CMK (cell line): ENCODE measurements around the gene TNFAIP8L1.
"Not testable (repeated sequence)": the region's sequence is repeated elsewhere in the genome, so short reads cannot be mapped to it uniquely, and the experiment has no call there.

Source experiments
- DNase-seq: peaks from one replicate; pipeline ENCODE4 v3.0.0-alpha.2; 2010; ENCODE audit warnings: low read depth

Gene TNFAIP8L1

DNA sequence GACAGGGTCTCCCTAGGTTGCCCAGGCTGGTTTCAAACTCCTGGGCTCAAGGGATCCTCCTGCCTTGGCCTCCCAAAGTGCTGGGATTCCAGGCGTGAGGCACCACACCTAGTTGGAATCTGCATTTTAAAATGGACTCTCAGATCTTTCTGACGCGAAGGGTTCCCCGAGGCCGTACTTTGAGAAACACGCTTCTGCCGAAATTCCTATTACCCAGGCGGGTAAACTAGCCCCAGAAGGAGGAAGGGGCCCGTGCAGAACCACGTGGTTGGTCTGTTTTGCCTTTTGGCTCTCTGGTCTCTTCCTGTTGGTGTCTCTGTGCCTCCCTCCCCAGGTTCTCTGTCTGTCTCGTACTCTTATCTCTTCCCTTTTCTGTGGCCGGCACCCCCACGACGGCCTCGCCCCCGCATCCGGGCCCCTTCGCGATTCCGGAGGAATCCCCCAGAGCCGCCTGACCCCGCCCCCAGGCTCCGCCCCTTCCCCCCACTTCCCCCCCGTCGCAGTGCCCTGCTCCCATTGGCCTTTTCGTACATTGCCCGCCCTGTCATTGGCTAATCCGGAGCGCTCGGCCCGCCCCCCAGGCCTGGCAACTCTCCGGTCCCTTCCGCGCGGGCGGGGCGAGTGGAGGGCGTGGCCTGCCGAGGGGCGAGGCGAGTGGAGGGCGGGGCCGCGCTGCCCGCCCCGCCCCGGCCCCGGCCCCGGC lies at the start of gene TNFAIP8L1:
Gene TNFAIP8L1 (plus strand): TSS at position 689 of the 703 bp plus-strand sequence. CDS start 12,354 bp downstream, outside the sequence.
- peak; percentile 95 for DNase-seq

DNA sequence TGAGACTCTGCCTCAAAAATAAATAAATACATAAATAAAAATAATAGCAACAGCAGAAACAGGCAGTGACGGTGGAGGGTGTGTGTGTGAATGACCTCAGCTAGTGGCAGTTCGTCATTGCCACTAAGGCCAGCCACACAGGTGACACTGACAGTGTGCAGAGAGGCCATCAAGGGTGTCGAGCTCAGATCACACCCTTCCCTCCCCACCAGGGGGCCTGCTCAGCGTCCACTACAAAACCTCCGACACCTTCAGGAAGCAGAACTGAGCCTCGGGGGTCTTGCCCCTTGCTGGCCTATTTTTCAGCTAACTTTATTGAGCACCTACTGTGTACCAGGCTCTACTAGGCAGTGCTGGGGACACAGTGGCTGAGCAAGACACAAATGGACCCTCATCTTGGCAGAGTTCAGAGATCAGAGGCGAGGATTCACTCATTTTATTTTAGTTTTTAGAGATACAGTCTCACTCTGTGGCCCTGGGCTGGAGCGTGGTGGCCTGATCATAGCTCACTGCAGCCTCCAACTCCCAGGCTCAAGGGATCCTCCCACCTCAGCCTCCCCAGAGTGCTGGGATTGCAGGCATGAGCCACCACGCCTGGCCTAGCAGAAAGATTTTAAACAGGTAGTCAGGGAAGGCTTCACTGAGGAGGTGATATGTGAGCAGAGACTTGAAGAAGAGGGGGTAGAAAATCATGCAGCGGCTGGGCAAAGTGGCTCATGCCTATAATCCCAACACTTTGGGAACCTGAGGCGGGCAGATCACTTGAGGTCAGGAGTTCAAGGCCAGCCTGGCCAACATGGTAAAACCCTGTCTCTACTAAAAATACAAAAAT lies 49.5 kb upstream of the TNFAIP8L1 start:
- no peak for DNase-seq

DNA sequence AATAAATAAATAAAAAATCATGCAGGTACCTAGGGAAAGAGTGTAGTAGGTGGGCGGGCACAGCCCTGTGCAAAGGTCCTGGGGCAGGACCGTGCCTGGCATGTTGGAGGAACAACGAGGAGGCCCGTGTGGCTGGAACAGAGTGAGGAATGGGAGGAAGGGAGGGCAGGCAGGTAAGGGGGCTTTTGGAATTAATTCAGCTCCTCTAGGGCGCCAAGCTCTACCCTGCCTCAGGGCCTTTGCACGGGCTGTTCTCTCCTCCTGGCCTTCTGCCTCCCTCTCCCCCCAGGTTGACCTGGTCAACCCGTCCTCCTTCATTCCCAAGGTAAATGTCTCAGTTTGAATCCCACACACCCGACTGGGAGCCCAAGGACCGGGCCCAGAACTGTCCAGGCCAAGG lies 48.8 kb upstream of the TNFAIP8L1 start:
- DNase-seq: no peak

DNA sequence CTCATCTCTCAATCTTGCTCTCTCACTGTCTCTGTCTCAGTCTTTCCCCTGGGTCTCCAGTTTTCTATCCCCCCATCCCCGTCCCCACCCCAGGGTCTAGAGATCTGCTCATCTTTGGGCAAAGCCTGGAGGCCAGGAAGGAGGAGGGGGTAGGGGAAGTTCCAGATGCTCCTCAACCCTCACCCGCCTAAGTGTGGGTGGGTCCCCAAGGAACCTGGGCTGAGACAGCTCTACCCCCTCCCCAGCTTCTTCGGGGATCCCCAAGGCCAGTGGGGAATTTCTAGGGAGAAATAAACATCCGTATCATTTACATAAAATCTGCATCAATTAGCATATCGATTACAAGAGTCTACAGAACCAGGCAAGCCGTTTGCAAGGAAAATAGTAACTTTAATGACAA lies 48.0 kb upstream of the TNFAIP8L1 start:
- DNase-seq: no peak

DNA sequence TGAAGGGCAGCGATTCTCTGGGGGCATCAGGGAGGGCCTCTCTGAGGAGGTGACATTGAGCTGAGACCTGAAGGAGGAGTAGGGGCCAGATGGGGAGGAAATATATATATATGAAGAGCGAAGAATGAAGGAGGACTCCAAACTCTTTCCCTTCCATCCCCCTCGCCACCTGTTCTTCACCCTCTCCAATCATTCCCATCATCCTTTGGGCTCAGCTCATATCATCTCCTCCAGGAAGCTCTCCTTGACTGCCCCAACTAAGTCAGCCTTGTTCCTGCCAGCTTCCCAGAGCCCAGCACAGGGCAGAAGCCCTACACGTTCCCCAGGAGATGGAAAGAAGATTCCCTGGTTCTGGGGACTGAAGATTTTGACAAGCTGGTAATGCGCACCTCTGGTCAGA lies 46.9 kb upstream of the TNFAIP8L1 start:
- DNase-seq: no peak

DNA sequence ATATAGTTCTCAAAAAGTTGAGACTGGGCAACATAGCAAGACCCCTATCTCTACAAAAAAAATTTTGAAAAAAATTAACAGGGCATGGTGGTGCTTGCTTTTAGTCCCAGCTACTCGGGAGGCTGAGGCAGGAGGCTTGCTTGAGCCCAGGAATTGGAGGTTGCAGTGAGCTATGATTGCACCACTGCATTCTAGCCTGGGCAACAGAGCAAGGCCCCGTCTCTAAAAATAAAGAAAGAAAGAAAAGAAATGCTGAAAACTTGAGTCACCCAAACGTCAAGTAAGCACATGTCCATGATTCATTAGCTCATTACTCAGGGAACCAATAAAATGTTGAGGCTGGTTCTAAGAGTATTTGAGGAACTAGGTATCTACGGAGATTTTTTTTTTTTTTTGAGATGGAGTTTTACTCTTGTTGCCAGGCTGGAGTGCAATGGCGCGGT lies 45.9 kb upstream of the TNFAIP8L1 start:
- no peak for DNase-seq

DNA sequence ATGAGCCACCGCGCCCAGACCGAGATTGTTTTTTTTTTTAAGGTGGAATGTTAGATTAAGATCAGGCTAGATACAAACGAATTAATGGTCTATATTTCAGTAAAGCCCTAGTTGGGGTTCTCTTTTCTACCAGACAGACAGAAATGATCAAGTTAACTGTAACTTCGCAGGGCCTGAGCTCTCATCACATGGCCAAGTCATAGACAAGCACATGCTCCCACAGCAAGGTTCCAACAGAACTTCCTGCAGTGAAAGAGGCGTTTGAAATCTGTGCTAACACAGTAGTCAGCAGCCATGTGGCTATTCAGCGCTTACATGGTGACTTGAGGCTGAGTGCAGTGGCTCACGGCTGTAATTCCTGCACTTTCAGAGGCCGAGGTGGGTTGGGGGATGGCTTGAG lies 45.1 kb upstream of the TNFAIP8L1 start:
- DNase-seq: no peak

DNA sequence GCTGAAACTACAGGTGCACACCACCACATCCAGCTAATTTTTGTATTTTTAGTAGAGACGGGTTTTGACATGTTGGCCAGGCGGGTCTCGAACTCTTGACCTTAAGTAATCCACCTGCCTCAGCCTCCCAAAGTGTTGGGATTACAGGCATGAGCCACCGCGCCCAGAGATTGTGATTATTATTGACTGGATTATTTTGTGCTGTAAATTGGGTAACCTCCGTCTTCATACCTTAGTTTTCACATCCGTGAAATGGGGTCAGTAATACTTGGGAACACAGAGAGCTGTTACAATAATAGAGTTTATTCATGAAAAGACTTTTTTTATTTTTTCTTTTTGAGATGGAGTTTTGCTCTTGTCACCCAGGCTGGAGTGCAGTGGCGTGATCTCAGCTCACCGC lies 44.2 kb upstream of the TNFAIP8L1 start:
- DNase-seq: not testable (repeated sequence)

DNA sequence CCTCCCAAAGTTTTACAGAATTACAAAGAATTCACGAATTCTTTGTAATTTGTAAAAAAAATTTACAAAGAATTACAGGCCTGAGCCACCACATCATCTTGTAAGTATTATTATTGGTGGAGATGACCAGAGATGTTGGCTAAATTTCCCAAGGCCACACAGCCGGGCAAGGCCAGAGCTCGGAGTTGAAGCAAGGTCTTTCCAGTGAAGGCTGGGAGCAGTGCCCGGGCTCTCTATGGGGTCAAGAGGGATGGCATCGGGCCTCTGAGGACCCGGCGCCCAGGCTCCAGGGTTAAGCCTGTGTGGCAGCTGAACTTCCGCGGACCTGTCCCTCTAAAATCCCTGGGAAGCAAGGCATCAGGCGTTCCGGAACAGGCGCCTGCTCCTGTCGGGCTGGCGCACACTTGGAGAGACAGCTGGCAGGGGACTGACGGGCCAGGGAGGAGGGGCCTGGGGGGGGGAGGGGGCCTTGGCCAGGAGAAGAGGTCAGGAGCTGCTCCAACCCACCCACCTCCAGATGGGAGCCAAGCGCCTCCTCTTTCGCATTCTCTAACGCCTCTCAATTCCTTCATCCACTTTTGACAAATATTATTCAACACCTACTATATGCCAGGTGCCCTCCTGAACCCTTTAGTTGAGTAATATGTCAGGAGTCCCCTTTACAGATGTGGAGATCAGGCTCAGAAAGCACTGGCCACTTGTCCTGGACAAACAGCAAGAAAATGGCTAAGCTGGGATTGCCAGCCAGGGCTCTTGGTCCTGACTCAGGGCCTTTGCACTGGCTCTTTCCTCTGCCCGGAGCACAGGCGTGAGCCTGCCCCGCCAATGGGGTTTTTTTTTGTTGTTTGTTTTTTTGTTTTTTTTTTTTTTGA lies 43.0 kb upstream of the TNFAIP8L1 start:
- no peak for DNase-seq

DNA sequence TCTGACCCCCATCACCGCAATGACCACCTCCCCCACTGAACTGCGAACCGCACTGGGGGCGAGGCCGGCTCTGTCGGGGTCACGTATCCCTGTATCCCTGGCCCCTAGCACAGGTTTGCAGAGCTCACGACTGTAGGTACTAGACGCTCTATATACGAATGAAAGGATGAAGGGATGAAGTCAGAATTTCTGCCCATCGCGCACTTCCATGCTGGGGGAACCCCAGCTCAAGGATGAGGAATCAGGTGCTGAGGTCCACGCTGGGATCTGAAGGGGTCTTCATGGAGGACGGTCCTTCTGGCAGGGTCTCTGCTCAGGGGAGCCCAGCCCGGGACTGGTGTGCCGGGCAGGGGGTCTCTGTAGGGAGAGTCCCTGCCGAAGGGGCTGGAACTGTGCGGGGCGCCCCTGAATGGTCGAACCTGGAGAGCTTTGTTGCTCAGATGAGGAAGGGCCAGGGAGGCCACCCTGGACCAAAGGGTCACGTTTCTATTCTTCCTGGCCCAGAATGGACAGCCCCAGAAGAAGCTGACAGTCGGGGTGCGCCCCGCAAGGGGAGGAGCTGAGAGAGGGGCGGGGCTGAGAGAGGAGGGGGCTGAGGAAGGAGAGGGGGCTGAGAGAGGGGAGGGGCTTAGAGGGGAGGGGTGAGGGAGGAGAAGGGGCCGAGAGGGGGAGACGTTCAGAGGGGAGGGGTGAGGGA lies 41.9 kb upstream of the TNFAIP8L1 start:
- DNase-seq: no peak

DNA sequence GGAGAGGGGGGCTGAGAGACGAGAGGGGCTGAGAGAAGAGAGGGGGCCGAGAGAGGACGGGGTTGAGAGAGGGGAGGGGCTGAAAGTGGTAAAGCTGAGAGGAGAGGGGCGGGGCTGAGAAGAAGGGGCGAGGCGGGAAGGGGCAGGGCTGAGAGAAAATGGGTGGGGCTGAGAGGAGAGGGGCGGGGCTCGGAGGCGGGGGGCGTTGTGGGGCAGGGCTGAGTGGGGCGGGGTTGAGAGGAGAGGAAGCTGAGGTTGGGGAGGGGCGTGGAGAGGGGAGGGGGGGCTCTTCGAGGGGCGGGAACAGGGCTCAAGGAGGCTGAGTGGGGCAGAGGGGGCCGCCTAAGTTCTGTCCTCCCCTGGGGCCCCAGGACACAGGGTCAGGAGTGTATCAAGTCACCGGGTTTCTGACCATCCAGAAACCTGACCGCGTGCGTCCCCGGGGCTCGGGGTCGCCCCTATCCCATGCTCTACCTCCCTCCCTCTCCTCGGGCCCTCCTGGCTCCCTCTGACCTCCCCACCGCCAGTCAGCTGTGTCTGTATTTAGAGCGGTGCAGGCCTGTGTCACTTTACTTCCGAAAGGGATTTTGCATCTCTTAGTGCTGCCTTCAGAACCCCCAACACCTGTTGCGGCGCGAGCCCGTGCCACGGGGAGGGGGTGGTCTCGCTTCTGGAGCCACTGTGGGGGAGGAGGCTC lies 41.2 kb upstream of the TNFAIP8L1 start:
- peak; percentile 47 for DNase-seq

DNA sequence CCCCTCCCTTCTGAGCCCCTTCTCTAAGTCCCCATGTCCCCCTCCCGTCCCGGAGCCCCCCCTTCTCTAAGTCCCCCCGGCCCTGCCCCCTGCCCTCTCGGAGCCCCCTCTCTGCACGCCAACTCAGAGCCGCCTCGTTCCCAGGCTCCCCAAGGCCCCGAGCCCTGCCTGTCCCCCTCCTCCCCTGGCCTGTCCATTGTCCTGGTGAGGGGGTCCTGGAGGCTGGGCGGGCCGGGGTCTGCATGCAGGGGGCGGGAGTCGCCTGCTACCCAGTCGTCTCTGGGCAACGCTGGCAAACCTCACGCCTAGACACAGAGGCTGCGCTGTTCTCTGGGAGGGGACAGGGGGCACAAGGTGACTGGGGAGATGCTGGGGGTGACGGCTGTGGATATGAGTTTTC lies 40.6 kb upstream of the TNFAIP8L1 start:
- DNase-seq: no peak

DNA sequence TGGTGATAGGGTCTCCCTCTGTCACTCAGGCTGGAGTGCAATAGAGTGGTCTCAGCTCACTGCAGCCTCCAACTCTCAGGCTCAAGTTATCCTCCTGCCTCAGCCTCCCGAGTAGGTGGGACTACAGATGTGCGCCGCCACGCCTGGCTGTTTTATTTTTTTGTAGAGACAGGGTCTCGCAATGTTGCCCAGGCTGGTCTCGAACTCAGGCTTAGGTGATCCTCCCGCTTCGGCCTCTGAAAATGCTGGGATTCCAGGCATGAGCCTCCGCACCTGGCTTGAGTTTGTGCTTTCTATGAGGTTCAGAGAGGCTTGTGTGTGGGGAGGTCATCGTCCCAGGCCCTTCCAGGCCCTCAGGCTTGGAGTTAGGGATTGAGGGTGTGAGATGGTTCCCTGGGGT lies 39.2 kb upstream of the TNFAIP8L1 start:
- DNase-seq: no peak

DNA sequence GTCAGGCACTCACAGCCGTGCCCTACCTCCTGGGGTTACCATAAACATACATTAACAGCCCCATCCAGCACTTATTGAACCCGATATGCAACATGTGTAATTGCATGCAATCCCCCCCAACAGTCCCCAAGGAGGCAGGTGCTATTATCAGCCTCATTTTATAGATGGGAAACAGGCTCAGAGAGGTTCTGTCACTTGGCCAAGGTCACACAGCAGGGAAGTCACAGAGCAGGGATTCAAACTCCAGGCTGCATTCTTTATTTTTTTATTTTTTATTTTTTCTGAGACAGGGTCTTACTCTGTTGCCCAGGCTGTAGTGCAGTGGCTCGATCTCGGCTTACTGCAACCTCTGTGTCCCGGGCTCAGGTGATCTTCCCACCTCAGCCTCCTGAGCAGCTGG lies 38.4 kb upstream of the TNFAIP8L1 start:
- no peak for DNase-seq

DNA sequence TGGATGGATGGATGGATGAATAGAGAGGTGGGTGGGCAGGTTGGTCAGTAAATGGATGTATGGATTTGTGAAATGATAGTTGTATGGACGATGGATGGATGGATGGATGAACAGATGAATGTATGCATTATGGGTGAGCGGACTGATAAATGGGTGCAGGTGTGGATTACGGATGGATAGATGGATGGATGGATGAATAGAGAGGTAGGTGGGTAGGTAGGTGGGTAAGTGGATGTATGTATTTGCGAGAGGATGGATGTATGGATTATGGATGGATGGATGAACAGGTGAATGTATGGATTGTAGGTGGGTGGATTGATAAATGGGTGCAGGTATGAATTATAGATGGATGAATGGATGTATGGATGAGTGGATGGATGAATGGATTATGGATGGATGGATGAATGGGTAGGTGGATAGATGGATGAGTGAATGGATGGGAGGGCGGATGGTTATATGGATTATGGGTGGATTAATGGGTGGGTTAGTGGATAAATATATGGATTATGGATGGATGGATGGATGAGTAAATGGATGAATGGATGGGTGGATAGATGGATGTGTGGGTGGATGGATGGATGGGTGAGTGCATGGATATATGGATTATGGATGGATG lies 37.0 kb upstream of the TNFAIP8L1 start:
- no peak for DNase-seq

DNA sequence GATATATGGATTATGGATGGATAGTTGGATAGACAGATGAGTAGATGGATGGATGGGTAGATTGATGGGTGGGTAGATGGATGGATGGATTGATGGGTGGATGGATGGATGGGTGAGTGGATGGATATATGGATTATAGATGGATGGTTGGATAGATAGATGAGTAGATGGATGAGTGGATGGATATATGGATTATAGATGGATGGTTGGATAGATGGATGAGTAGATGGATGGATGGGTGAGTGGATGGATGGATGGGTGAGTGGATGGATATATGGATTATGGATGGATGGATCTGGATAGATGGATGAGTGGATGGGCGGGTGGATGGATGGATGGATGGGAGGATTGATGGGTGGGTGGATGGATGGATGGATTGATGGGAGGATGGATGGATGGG lies 36.4 kb upstream of the TNFAIP8L1 start:
- no peak for DNase-seq

DNA sequence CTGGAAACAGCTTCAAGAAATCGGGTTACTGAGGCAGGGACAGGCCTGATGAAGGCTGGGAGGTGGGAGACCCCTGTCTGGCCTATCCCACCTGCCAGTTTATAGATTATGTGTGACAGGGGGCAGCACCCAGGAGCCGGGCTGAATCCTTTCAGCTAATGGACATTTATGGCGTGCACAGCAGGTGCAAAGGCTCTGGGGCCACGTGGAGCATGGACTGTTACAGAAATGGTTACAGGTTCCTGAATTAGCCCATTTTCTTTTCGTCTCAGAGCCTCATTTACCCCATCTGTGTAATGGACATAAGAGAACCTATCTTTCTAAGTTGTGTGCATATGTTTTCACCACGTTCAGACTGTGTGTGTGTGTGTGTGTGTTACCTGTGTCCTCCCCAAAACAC lies 34.4 kb upstream of the TNFAIP8L1 start:
- no peak for DNase-seq

DNA sequence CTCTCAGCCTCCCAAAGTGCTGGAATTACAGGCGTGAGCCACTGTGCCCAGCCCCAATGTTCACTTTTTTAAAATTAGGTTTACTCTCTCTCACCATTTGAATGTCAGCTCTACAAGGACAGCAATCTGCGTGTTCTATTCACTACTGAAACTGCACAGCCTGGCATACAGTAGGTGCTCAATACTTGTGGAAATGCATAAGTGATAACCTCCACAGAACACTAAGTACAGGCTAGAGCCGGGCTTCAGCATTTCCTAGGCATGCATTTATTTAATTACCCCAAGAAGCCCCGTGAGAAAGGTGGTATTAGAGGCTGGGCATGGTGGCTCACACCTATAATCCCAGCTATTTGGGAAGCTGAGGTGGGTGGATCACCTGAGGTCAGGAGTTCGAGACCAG lies 33.1 kb upstream of the TNFAIP8L1 start:
- no peak for DNase-seq

DNA sequence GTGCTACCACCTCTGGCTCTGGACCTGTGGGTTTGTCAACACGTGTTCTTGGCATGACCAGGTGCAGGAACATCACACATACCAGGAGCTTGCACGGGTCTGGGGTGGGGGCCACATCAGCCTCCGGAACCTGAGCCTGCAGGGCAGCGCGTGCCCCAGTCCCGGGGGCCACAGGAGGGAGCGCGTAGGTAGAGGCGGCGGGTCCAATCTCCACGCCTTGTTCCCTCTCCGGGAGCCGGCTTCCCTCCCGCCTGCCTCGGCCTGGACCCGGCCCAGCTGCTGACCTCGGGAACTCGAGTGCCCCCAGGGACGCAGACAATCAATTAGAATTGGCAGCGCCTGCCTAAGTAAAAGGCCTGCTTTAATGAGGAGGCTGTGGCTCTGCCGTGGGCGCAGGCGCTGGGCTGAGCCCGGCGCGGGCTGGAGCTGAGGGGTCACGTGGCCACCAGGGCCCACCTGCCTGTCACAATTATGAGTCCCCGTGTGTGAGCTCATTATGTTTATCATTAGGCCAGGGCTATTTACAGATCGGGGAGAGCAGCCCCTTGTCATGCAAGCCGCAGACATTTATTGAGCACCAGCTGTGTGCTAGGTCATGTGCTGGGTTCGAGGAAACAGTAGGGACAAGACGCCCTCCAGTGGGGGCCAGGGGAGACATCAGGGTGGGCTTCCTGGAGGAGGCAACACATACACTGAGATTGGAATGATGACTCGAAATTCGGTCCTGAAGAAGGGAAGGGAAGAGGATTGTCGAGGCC lies 32.2 kb upstream of the TNFAIP8L1 start:
- DNase-seq: no peak

DNA sequence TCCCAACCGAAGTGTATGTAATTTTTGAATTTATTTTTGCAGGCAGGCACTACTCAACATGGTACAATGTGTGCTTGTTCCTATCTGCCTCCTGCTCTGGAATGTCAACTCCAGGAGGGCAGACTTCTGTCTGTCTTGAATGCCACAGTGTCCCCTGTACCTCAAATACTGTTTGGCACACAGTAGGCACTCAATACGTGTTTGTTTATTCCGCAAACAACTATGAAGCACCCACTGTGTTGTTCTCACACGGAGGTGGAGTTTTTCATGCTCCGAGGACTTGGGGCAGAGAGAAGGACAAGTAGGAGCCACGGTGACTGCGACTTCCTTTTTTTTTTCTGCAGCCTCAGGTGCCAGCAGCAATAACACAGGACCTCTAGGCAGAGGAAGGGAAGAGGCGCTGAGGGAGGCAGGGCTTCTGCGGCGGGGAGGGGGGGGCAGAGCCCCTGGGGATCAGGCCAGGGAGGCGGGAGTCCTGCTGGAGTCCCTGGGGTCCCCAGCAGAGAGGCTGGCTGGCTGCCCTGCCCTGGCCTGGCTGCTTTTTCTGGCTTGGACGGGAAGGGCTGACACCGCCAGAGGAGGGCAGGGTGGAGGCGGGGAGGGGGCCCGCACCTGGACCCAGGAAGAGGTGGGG lies 29.3 kb upstream of the TNFAIP8L1 start:
- DNase-seq: no peak
